OCI-LY3 (cell line): Measurements from ENCODE around the gene MMRN1.

ENCODE experiments used
- H2AFZ ChIP-seq: fragments of 200-600, 300-600 bp; shearing (Covaris generic); 2 replicates; pipeline ENCODE4 v1.6.0; 2014; ENCODE audit warnings: antibody characterized with exemption, low read depth, low read length
- H3K27ac ChIP-seq: fragments of 200-600, 300-600 bp; sonication (generic); 2 replicates; pipeline ENCODE4 v1.5.1; 2014; ENCODE audit warnings: mild to moderate bottlenecking, low read length, moderate library complexity, mixed read lengths
- H3K27me3 ChIP-seq: fragments of 200-600, 300-600 bp; sonication (generic); 2 replicates; pipeline ENCODE4 v1.6.1; 2014; ENCODE audit warnings: low read depth, low read length, mixed read lengths
- H3K36me3 ChIP-seq: fragments of 200-600, 300-600 bp; sonication (generic); replicated peaks from 2 replicates; pipeline ENCODE3; 2014; ENCODE audit warnings: low read depth, low read length, mixed read lengths
- H3K4me1 ChIP-seq: fragments of 300-600, 200-600 bp; sonication (generic); 2 replicates; pipeline ENCODE4 v1.6.1; 2014; ENCODE audit warnings: low read length, mixed read lengths
- H3K4me2 ChIP-seq: fragments of 200-600, 300-600 bp; sonication (generic); 2 replicates; pipeline ENCODE4 v1.6.1; 2014; ENCODE audit warnings: low read length, mixed read lengths
- H3K4me3 ChIP-seq: fragments of 300-600, 200-600 bp; sonication (generic); 2 replicates; pipeline ENCODE4 v1.5.1; 2014; ENCODE audit warnings: antibody characterized with exemption, mild to moderate bottlenecking, low read length, moderate library complexity
- H3K79me2 ChIP-seq: fragments of 300-600, 200-600 bp; shearing (Covaris generic); 2 replicates; pipeline ENCODE4 v1.6.1; 2014; ENCODE audit warnings: mild to moderate bottlenecking, low read length, mixed read lengths
- H3K9ac ChIP-seq: fragments of 300-600, 200-600 bp; shearing (Covaris generic); 2 replicates; pipeline ENCODE4 v1.6.0; 2014; ENCODE audit warnings: mild to moderate bottlenecking, low read length, moderate library complexity
- H3K9me3 ChIP-seq: fragments of 200-600, 300-600 bp; shearing (Covaris generic); 2 replicates; pipeline ENCODE4 v1.6.1; 2014; ENCODE audit warnings: low read length, mixed read lengths; ENCODE audit not compliant: insufficient read depth
- H4K20me1 ChIP-seq: fragments of 200-600, 300-600 bp; sonication (generic); 2 replicates; pipeline ENCODE4 v1.6.1; 2016; ENCODE audit warnings: low read length, mixed read lengths; ENCODE audit not compliant: insufficient read depth
- CTCF ChIP-seq: fragments of 200-600, 300-600 bp; sonication (generic); IDR thresholded peaks from 2 replicates; pipeline ENCODE4 v1.5.1; 2014; ENCODE audit warnings: antibody characterized with exemption, low read length, low read depth
- EZH2phosphoT487 ChIP-seq: fragments of 200-600 bp; shearing (Covaris generic); IDR thresholded peaks from 2 replicates; pipeline ENCODE4 v1.6.1; 2018; ENCODE audit warnings: antibody characterized with exemption, mixed run types, low read depth

The MMRN1 gene

GRCh38 chr4:89988268-89988667, 93.6 kb downstream of the MMRN1 start:
- Histone ChIP-seq H3K9ac (no peak overlapping the region), H3K4me3 (no peak overlapping the region), H3K36me3 (no peaks in the 10 kb centered on the region), H3K27me3 (no peaks in the 10 kb centered on the region), H2AFZ (no peak overlapping the region), H3K4me1 (no peaks in the 10 kb centered on the region), H4K20me1 (no peaks in the 10 kb centered on the region), H3K79me2 (no peaks in the 10 kb centered on the region), H3K9me3 (no peaks in the 10 kb centered on the region), H3K27ac (no peak overlapping the region), H3K4me2 (no peak overlapping the region)
- no peak for TF ChIP-seq EZH2phosphoT487
- TF ChIP-seq CTCF, result no peak

GRCh38 chr4:89992744-89993143, 98.1 kb downstream of the MMRN1 start:
- Histone ChIP-seq H3K27ac (no peak overlapping the region), H3K27me3 (no peaks in the 10 kb centered on the region)

GRCh38 chr4:89994176-89994873, 99.7 kb downstream of the MMRN1 start:
- H3K4me3 ChIP-seq, result no peak overlapping the region
- no peak overlapping the region for H3K27ac ChIP-seq
- H3K27me3 ChIP-seq, result no peaks in the 10 kb centered on the region
- no peaks in the 10 kb centered on the region for H3K4me1 ChIP-seq
- no peaks in the 10 kb centered on the region for H3K79me2 ChIP-seq
- no peaks in the 10 kb centered on the region for H3K36me3 ChIP-seq
- H3K9me3 ChIP-seq, result no peaks in the 10 kb centered on the region
- no peak for TF ChIP-seq CTCF
- no peak for TF ChIP-seq EZH2phosphoT487
- H4K20me1 ChIP-seq, result no peaks in the 10 kb centered on the region
- no peak overlapping the region for H2AFZ ChIP-seq
- H3K4me2 ChIP-seq, result no peak overlapping the region
- no peak overlapping the region for H3K9ac ChIP-seq

More at GRCh38 chr4:89992744-89993143, 98.1 kb downstream of the MMRN1 start:
- no peaks in the 10 kb centered on the region for H3K4me1 ChIP-seq
- no peaks in the 10 kb centered on the region for H3K9me3 ChIP-seq
- H4K20me1 ChIP-seq, result no peaks in the 10 kb centered on the region
- no peaks in the 10 kb centered on the region for H3K36me3 ChIP-seq
- H3K4me2 ChIP-seq, result no peak overlapping the region
- H2AFZ ChIP-seq, result no peak overlapping the region
- no peaks in the 10 kb centered on the region for H3K79me2 ChIP-seq
- no peak overlapping the region for H3K4me3 ChIP-seq
- no peak overlapping the region for H3K9ac ChIP-seq
- no peak for TF ChIP-seq CTCF
- no peak for TF ChIP-seq EZH2phosphoT487

- H2AFZ ChIP-seq, result no peak overlapping the region
- H3K9ac ChIP-seq, result no peak overlapping the region
- H4K20me1 ChIP-seq, result no peaks in the 10 kb centered on the region
- H3K27ac ChIP-seq, result no peak overlapping the region
- no peaks in the 10 kb centered on the region for H3K36me3 ChIP-seq
- no peaks in the 10 kb centered on the region for H3K79me2 ChIP-seq
- no peaks in the 10 kb centered on the region for H3K4me1 ChIP-seq
- H3K4me2 ChIP-seq, result no peak overlapping the region
- no peak for TF ChIP-seq EZH2phosphoT487
- H3K9me3 ChIP-seq, result no peaks in the 10 kb centered on the region
- no peaks in the 10 kb centered on the region for H3K27me3 ChIP-seq
- no peak overlapping the region for H3K4me3 ChIP-seq
Measured at GRCh38 chr4:89995006-89995405, 100.4 kb downstream of the MMRN1 start.
